Camera-type eye (tissue), 1 donor: ENCODE measurements around the gene MAP3K3. TPM values are rescaled to one million over a fixed set of nuclear protein-coding genes. Genes with fewer than 3 reads are reported as not detected.

Source experiments
- total RNA-seq: library from RNA; depleted of rRNA; stranded (reverse); fragments of >200 nt; gene quantifications from one replicate; pipeline ENCODE4 v1.2.3, GENCODE V29; 2014

The MAP3K3 gene
- 37.8 TPM for total RNA-seq

DNA sequence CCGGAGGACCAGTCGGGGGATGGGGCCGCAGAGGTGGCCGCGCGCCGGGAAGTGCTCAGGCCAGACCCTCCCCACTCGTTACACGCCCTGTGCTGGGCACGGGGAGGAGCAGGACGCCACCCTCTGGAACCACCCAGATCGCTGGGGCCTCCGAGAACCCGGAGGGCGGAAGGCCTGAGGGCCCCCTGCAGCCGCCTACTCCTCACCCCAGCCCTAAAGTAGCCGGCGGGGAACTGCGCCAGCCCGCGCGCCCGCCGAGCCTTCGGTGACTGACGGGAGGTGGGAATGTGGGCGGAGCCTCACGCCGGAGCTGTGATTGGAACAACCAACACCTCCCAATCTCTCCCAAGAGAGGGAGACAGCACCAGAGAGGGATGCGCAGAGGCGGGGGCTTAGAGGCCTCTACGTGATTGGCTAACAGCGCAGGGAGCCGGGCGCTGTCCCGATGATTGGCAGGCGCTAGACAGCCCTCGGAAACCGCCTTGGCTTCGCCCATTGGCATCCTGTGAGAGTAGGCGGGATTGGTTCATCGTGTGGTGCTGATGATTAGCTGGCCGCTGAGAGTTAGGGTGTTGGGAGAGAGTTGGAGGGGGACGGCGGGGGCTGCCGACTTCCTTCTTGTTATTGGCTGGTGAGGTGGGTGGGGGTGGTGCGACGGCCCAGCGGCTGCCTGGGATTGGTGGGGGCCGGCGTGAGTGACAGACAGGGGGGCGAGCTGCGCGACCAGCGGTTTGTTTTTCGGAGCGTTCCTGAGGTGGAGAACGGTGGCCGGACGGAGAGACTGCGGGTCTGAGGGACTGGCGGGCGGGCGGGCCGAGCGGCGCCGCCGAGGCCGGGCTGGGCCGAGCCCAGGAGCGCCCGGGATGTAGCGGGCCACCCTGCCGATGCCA, at the start of gene MAP3K3:
Gene MAP3K3, plus strand, starts transcription at position 734 of the 890 bp plus-strand sequence. CDS start 343 bp downstream, outside the sequence.

DNA sequence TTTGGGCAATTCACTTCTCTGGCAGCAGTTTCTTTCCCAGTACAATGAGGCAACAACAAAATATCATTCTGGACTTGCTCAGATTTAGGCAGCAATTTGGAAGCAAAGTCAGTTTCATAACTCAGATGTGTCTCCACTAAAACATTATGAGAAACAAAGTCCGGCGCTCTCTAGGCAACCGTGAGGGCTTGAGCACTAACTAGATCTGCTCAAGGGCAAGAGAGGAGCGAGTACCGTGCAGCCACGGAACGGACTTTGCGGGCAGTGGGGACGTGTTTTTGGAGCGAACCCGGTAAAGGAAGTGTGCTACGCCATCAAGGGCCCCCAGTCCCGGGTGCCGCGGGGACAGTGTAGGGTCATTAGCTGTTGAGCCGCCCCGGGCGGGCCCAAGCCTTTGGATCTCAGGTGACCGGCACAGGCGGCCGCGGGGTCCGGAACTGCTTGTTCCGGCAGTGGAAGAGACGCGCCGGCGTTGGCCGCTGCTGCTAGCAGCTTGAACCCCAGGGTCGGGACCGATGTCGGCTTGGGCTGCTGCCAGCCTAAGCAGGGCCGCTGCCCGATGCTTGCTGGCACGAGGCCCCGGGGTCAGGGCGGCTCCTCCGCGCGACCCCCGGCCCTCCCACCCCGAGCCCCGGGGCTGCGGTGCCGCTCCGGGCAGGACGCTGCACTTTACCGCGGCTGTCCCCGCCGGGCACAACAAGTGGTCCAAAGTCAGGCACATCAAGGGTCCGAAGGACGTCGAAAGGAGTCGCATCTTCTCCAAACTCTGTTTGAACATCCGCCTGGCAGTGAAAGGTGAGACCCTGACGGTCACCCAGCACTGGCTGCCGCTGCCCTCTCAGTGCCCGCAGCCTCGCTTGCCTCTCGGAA, 21.4 kb upstream of the MAP3K3 start, which contains the start of gene TACO1:
Gene TACO1, plus strand, starts transcription at position 327 of the 870 bp plus-strand sequence. Its CDS starts 189 bp downstream, at position 516.

DNA sequence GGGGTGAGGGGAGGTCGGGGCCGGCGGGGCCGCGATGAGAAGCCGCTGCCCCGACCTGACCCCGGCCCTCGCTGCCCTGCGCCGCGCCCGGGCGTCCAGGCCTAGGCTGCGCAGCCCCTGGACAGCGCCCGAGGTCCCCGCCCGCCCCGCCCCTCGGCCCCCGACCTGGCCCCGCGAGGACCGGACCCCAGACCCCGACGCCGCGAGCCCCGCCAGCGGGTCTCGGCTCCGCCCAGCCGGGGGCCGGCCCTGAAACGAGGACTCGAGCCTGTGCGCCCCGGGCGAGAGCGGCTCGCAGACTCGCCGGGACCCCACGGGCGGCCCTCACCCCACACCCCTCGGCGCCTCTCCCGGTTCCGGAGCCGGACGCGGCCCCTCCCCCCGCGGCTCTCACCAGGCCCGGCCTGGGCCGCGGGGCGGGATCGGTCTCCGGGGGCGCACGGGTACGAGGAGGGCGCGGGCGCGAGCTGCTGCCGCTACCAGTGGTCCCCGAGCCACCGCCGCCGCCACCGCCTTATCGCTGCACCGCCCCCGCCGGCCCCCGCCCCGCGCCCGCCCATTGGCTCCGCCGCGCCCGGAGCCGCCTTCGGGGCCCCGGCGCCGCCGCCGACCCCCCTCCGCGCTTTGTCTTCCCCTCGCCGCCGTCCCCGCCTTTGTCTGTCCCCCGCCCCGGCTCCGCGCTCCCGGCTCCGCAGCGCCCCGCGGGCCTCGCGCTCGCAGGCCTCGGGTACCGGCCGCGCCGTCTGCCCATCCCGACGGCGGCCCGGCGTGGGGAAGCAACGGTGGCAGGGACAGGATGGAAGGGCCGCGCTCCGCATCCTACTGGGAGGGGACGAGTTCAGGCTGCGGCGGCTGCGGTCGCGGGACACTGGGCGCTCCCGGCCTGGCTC, 77.7 kb downstream of the MAP3K3 start, which contains the start of gene LIMD2:
Gene LIMD2, minus strand, starts transcription at position 488 of the 890 bp plus-strand sequence. CDS start 827 bp downstream, outside the sequence.

DNA sequence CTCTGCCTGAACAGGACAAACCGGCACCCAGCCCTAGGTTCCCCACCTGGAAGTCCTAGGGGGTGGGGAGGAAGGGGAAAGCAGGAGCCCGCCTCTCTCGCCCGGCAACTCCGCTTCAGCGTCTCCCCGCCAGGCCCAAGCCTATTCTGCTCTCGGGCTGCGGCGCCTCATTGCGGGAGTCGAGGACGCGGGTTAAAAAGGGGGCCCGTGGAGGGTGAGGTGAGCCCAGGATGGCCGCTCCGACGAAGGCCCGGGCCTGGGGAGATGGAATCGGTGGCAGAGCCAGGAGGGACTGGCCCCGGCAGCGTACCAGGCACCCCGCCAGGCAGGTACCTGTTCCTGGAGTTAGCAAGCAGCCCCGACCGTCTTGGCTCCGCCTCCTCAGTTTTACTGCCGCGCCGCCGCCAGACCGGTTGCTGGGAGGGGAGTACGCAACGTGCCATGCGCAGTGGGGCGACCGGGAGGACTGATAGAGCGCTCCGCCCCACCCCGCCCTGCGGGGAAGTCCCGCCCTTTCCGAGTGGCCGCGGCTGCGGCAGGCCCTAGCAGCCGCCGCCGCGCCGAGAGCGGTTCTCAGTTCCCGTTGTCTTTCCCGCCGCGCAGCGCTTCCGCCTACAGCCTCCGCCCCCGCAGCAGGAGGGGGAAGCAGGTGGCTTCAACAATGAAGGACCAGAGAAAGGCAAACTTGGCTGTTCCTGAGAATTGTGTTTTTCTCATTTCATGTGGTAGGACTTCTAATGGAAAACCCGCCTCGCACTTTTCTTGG, 119.4 kb downstream of the MAP3K3 start, which contains the start of gene STRADA:
Gene STRADA, minus strand, starts transcription at position 392 of the 766 bp plus-strand sequence. CDS start 13,430 bp downstream, outside the sequence.

Other genes with a start within 250 kb of the MAP3K3 start
- gene CYB561, start 176.1 kb upstream of the MAP3K3 start, total RNA-seq = 17.8 TPM
- 20.3 TPM for gene ACE, start 145.4 kb upstream of the MAP3K3 start, total RNA-seq
- gene KCNH6, start 99.1 kb upstream of the MAP3K3 start, total RNA-seq = 24.6 TPM
- 80.0 TPM for gene DCAF7, start 71.9 kb upstream of the MAP3K3 start, total RNA-seq
- 14.3 TPM for gene TACO1, start 21.5 kb upstream of the MAP3K3 start, total RNA-seq
- gene LIMD2, start 77.7 kb downstream of the MAP3K3 start, total RNA-seq = 23.4 TPM
- gene STRADA, start 119.4 kb downstream of the MAP3K3 start, total RNA-seq = 39.4 TPM
- gene CCDC47, start 151.2 kb downstream of the MAP3K3 start, total RNA-seq = 79.0 TPM
- gene DDX42, start 151.8 kb downstream of the MAP3K3 start, total RNA-seq = 147 TPM
- 57.5 TPM for gene PSMC5, start 205.0 kb downstream of the MAP3K3 start, total RNA-seq
- gene FTSJ3, start 205.2 kb downstream of the MAP3K3 start, total RNA-seq = 46.6 TPM
- 65.5 TPM for gene SMARCD2, start 220.3 kb downstream of the MAP3K3 start, total RNA-seq